Erythroblast (primary cell): ENCODE data around the gene NDUFA3.
A peak's percentile ranks its signal among the peaks of the same experiment; 100 is the strongest.

Source experiments
- DNase-seq, 2 experiments: peaks; one replicate each; lab custom pipeline; 2025; lab: John Stamatoyannopoulos, UW
- GATA1 ChIP-seq: IDR thresholded peaks from 2 replicates; pipeline ENCODE4 v1.6.1; 2011; ENCODE audit warnings: low read depth, mild to moderate bottlenecking, control low read depth, low read length, moderate library complexity
- POLR2A ChIP-seq: IDR thresholded peaks from 2 replicates; pipeline ENCODE4 v1.6.1; 2011; ENCODE audit warnings: mild to moderate bottlenecking, low read length

NDUFA3 gene

DNA sequence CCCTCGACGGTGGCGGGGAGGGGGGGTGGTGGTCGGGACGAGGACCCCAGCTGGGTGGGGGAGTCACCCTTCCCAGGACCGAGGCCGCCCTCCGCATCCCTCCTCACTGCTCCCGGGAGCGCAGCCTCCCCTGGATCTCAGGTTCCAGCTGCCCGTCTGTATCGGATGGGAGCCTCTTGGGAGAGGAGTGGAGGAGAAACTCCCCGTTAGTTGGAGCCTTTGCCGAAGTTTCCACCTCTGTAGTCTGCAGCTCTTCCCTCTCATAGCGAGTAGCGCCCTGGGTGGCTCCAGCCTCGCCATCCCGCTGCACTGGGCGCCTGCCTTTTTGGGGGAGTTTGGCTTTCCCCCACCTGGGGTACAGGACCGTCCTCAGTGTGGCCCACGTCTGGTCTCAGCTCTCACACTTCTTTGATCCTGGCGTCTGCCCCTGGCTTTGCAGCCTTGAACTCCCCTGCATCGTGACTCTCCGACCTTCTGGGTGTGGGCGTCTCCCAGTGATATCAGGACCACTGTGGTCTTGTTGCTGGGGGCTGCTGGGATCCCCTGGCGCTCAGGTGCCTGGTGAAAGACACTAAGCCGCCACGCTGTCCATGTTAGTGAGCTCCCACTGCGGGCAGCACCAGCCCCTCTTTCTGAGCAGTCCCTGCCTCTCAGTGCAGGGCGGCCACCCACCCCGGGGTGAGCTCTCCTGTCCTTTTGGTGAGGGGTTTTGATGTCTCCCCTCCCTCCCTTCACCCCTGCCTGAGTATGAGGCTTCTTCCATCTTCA lies 36.0 kb downstream of the NDUFA3 start:
- TF ChIP-seq GATA1 (no peak), POLR2A (no peak)
- DNase-seq: peak; percentile 33 to 46

GRCh38 chr19:54141356-54141755 lies 38.7 kb downstream of the NDUFA3 start:
- no peak for TF ChIP-seq GATA1
- no peak for TF ChIP-seq POLR2A
- DNase-seq: no peak

- TF ChIP-seq POLR2A (no peak), GATA1 (no peak)
These were observed 39.6 kb downstream of the NDUFA3 start for GRCh38 chr19:54142166-54142780.

GRCh38 chr19:54145541-54146158 lies 43.0 kb downstream of the NDUFA3 start:
- no peak for DNase-seq
- no peak for TF ChIP-seq GATA1
- TF ChIP-seq POLR2A: no peak

More at GRCh38 chr19:54142166-54142780, 39.6 kb downstream of the NDUFA3 start:
- no peak for DNase-seq

GRCh38 chr19:54147676-54148075 lies 45.0 kb downstream of the NDUFA3 start:
- no peak for DNase-seq
- TF ChIP-seq POLR2A (no peak), GATA1 (no peak)

GRCh38 chr19:54148158-54148557 lies 45.5 kb downstream of the NDUFA3 start:
- no peak for TF ChIP-seq GATA1
- TF ChIP-seq POLR2A: no peak

DNA sequence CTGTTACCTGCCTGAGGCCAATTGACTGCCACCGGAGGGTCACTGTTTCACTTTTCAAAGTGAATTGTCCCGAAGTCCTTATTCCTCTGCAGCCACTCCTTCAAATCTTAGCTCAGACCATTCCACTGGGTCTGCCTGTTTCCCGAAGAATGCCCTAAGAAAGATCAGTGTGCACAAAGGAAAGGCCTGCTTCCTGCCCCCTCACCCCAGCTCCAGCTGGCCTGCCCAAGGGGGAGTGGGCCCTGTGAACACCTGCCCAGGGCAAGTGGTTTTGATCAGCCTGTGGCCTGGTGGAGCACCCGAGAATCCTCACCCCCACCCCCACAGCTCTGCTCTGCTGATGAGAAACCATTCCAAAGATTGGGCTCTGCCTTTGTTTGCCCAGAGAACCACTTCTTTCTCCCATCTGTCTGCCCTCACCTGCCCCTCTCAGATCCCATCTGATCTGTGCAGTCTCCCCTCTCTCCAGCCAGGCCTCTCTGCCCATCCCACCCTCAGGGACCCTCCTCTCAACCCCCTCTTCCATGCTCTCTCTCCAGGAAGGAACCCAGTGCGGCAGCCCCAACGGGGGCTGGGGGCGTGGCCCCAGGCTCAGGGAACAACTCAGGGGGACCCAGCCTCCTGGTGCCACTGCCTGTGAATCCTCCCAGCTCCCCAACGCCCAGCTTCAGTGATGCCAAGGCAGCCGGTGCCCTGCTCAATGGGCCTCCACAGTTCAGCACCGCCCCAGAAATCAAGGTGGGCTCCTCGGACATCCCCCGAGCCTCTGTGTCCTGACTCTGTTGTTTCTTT lies 46.6 kb downstream of the NDUFA3 start:
- DNase-seq: no peak
- TF ChIP-seq GATA1 (no peak), POLR2A (no peak)

More at GRCh38 chr19:54148158-54148557, 45.5 kb downstream of the NDUFA3 start:
- DNase-seq: no peak

GRCh38 chr19:54151362-54152035 lies 48.8 kb downstream of the NDUFA3 start:
- DNase-seq: no peak
- no peak for TF ChIP-seq POLR2A
- TF ChIP-seq GATA1: no peak

DNA sequence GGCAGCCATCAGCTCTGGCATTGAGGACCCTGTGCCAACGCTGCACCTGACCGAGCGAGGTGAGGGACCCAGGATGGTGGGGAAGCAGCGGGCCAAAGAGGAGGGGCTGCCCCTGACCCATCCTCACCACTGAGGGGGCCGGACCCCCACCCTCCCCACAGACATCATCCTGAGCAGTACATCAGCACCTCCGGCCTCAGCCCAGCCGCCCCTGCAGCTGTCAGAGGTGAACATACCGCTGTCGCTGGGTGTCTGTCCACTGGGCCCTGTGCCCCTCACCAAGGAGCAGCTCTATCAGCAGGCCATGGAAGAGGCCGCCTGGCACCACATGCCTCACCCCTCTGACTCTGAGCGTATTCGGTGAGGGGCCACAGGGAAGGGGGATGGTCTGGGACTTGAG lies 49.6 kb downstream of the NDUFA3 start:
- DNase-seq: no peak
- TF ChIP-seq GATA1: no peak
- TF ChIP-seq POLR2A: no peak

DNA sequence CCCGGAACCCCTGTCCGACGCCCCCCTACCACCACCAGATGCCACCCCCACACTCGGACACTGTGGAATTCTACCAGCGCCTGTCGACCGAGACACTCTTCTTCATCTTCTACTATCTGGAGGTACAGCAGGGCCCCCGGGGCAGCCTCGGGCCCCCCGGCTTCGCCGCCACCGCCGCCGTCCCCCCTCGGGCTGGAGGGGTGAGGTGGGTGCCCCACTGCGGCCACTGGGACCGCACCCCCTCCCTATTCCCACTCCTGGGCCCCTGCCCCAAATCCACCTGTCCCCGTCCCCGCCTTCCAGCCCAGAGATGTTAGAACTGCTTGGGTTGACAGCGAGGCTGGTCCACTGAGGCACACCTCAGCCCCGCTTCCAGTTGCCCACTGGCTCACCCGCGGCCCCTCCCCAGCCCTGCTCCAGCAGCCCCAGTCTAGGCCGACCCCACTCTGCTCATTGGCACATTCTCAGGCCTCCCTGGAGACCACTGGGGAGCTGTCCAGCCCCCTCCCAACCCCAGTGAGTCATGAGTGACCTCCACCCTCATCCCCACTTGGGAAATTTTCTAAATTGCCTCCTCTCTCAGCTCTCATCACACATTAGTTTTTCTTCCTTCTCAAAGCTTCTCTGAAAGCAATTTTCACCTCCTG lies 50.3 kb downstream of the NDUFA3 start:
- DNase-seq: no peak
- no peak for TF ChIP-seq GATA1
- TF ChIP-seq POLR2A: no peak

DNA sequence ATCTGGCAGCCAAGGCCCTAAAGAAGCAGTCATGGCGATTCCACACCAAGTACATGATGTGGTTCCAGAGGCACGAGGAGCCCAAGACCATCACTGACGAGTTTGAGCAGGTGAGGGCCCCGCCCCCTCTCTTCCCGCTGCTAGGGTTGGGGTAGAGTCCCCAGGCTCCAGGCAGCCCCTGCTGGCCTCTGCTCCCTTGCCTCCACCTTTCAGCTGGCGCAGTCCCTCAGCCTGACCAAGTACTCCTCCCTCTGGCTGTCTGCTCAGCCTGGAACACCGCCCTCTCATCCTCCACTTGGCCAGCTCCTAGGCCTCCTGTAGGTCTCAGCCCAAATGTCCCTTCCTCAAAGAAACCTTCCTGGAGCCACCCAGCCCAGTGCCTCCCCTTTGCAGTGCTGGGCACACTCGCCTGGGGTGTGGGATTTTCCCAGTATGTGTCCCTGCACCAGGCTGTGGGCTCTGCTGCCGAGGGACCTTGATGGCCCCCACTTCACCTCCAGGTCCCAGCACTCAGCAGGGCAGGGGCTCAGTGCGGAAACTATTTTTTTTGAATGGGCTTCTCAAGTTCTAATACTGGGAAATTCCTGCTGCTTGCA lies 51.2 kb downstream of the NDUFA3 start:
- no peak for DNase-seq

GRCh38 chr19:54154603-54155345 lies 52.1 kb downstream of the NDUFA3 start:
- TF ChIP-seq GATA1 (no peak), POLR2A (no peak)
- DNase-seq: no peak

More for the DNA sequence above, 51.2 kb downstream of the NDUFA3 start:
- TF ChIP-seq GATA1 (no peak), POLR2A (no peak)
